PFSK-1 (cell line): ENCODE results near the gene KDM5C.

ENCODE experiments used
- FOXP2 ChIP-seq: optimal IDR thresholded peaks from 2 replicates; pipeline ENCODE3; 2011; ENCODE audit warnings: borderline replicate concordance, control low read depth, inconsistent platforms; ENCODE audit not compliant: insufficient read depth; ENCODE audit errors: extremely low read length, extremely low read depth
- POLR2AphosphoS5 ChIP-seq: IDR thresholded peaks from 2 replicates; pipeline ENCODE4 v1.6.1; 2012; ENCODE audit warnings: low read depth, mild to moderate bottlenecking, control low read depth, low read length, moderate library complexity
- REST ChIP-seq, 2 experiments: IDR thresholded peaks; 2 replicates each; pipeline versions ENCODE4 v1.6.1 to v1.8.0; 2011 to 2012; ENCODE audit warnings: low read depth in 2 of 2, low read length in 2 of 2, control low read depth in 1 of 2, inconsistent platforms in 1 of 2, mild to moderate bottlenecking in 1 of 2, moderate library complexity in 1 of 2; ENCODE audit not compliant: insufficient read depth in 1 of 2
- SIN3A ChIP-seq: IDR thresholded peaks from 2 replicates; pipeline ENCODE4 v1.6.1; 2012; ENCODE audit warnings: mild to moderate bottlenecking, low read length, moderate library complexity, borderline replicate concordance; ENCODE audit not compliant: insufficient read depth
- TAF1 ChIP-seq: IDR thresholded peaks from 2 replicates; pipeline ENCODE4 v1.6.1; 2012; ENCODE audit warnings: low read length, control low read depth, borderline replicate concordance; ENCODE audit not compliant: insufficient read depth

- TF ChIP-seq POLR2AphosphoS5 (no peak), REST (IDR thresholded peaks at IDR 0.05; ENCODE audit: insufficient read depth in 1 of 2, low read depth in 2 of 2, low read length in 2 of 2) (no peak), TAF1 (no peak), SIN3A (no peak), FOXP2 (no peak)
Observed at GRCh38 chrX:53184836-53185235, 40.2 kb downstream of the KDM5C start.
